GM23338 (cell line): ENCODE results near the gene SLC35E2B. TPM values are rescaled to one million over a fixed set of nuclear protein-coding genes. Genes with fewer than 3 reads are reported as not detected.

Experiments
- CREB1 ChIP-seq: fragments of 250-450 bp; sonication (Bioruptor Pico); IDR thresholded peaks from 2 replicates; pipeline ENCODE4 v1.5.0; 2020; ENCODE audit warnings: low read depth, mild to moderate bottlenecking, moderate library complexity
- ZNF114 ChIP-seq: fragments of 250-450 bp; sonication (Bioruptor Pico); IDR thresholded peaks from 2 replicates; pipeline ENCODE4 v1.5.0; 2020; ENCODE audit warnings: mild to moderate bottlenecking, moderate library complexity
- ZNF331 ChIP-seq: fragments of 250-450 bp; sonication (Bioruptor Pico); IDR thresholded peaks from 2 replicates; pipeline ENCODE4 v1.5.0; 2020; ENCODE audit warnings: low read depth, mild to moderate bottlenecking, moderate library complexity
- polyA plus RNA-seq: library from polyadenylated mRNA; unstranded; fragments of >200 nt; fragmentation: Nextera tagmentation; extraction: Ambion mirVana; gene quantifications from 2 replicates; pipeline ENCODE4 v1.2.1, GENCODE V29; 2016
- total RNA-seq: library from RNA; depleted of rRNA; stranded (reverse); fragments of >200 nt; shearing (Covaris generic); gene quantifications from 2 replicates; pipeline ENCODE4 v1.2.3, GENCODE V29; 2014
- TF ChIP-seq, protein P1 (sequence below): fragments of 250-450 bp; sonication (Bioruptor Pico); IDR thresholded peaks from 2 replicates; pipeline ENCODE4 v1.5.0; 2020; ENCODE audit warnings: mild to moderate bottlenecking, moderate library complexity
- TF ChIP-seq, protein P2 (sequence below): IDR thresholded peaks from one replicate; pipeline ENCODE4 v1.6.1; 2018; ENCODE audit warnings: antibody characterized with exemption; ENCODE audit not compliant: unreplicated experiment
- TF ChIP-seq, protein P3 (sequence below): IDR thresholded peaks from 2 replicates; pipeline ENCODE4 v1.6.1; 2016; ENCODE audit warnings: antibody characterized with exemption

The SLC35E2B gene
- total and polyA plus RNA-seq, 2 experiments from 2014 or later = 16.8 to 63.0 TPM

DNA sequence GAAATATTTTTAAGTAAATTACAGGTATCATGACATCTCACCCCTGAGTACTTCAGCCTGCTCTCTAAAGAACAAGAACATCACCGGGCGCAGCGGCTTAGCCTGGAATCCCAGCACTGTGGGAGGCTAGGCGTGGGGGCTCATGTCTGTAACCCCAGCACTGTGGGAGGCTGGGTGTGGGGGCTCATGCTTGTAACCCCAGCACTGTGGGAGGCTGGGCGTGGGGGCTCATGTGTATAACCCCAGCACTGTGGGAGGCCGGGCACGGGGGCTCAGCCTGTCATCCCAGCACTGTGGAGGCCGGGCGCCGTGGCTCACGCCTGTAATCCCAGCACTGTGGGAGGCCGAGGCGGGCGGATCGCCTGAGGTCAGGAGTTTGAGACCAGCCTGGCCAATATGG lies 26.1 kb downstream of the SLC35E2B start (continued):
- TF ChIP-seq, protein P1, sequence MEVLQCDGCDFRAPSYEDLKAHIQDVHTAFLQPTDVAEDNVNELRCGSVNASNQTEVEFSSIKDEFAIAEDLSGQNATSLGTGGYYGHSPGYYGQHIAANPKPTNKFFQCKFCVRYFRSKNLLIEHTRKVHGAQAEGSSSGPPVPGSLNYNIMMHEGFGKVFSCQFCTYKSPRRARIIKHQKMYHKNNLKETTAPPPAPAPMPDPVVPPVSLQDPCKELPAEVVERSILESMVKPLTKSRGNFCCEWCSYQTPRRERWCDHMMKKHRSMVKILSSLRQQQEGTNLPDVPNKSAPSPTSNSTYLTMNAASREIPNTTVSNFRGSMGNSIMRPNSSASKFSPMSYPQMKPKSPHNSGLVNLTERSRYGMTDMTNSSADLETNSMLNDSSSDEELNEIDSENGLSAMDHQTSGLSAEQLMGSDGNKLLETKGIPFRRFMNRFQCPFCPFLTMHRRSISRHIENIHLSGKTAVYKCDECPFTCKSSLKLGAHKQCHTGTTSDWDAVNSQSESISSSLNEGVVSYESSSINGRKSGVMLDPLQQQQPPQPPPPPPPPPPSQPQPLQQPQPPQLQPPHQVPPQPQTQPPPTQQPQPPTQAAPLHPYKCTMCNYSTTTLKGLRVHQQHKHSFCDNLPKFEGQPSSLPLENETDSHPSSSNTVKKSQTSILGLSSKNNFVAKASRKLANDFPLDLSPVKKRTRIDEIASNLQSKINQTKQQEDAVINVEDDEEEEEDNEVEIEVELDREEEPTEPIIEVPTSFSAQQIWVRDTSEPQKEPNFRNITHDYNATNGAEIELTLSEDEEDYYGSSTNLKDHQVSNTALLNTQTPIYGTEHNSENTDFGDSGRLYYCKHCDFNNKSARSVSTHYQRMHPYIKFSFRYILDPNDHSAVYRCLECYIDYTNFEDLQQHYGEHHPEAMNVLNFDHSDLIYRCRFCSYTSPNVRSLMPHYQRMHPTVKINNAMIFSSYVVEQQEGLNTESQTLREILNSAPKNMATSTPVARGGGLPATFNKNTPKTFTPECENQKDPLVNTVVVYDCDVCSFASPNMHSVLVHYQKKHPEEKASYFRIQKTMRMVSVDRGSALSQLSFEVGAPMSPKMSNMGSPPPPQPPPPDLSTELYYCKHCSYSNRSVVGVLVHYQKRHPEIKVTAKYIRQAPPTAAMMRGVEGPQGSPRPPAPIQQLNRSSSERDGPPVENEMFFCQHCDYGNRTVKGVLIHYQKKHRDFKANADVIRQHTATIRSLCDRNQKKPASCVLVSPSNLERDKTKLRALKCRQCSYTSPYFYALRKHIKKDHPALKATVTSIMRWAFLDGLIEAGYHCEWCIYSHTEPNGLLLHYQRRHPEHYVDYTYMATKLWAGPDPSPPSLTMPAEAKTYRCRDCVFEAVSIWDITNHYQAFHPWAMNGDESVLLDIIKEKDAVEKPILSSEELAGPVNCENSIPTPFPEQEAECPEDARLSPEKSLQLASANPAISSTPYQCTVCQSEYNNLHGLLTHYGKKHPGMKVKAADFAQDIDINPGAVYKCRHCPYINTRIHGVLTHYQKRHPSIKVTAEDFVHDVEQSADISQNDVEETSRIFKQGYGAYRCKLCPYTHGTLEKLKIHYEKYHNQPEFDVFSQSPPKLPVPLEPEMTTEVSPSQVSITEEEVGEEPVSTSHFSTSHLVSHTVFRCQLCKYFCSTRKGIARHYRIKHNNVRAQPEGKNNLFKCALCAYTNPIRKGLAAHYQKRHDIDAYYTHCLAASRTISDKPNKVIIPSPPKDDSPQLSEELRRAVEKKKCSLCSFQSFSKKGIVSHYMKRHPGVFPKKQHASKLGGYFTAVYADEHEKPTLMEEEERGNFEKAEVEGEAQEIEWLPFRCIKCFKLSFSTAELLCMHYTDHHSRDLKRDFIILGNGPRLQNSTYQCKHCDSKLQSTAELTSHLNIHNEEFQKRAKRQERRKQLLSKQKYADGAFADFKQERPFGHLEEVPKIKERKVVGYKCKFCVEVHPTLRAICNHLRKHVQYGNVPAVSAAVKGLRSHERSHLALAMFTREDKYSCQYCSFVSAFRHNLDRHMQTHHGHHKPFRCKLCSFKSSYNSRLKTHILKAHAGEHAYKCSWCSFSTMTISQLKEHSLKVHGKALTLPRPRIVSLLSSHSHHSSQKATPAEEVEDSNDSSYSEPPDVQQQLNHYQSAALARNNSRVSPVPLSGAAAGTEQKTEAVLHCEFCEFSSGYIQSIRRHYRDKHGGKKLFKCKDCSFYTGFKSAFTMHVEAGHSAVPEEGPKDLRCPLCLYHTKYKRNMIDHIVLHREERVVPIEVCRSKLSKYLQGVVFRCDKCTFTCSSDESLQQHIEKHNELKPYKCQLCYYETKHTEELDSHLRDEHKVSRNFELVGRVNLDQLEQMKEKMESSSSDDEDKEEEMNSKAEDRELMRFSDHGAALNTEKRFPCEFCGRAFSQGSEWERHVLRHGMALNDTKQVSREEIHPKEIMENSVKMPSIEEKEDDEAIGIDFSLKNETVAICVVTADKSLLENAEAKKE (CRISPR knock-in tag) = no peak
- TF ChIP-seq, protein P2, sequence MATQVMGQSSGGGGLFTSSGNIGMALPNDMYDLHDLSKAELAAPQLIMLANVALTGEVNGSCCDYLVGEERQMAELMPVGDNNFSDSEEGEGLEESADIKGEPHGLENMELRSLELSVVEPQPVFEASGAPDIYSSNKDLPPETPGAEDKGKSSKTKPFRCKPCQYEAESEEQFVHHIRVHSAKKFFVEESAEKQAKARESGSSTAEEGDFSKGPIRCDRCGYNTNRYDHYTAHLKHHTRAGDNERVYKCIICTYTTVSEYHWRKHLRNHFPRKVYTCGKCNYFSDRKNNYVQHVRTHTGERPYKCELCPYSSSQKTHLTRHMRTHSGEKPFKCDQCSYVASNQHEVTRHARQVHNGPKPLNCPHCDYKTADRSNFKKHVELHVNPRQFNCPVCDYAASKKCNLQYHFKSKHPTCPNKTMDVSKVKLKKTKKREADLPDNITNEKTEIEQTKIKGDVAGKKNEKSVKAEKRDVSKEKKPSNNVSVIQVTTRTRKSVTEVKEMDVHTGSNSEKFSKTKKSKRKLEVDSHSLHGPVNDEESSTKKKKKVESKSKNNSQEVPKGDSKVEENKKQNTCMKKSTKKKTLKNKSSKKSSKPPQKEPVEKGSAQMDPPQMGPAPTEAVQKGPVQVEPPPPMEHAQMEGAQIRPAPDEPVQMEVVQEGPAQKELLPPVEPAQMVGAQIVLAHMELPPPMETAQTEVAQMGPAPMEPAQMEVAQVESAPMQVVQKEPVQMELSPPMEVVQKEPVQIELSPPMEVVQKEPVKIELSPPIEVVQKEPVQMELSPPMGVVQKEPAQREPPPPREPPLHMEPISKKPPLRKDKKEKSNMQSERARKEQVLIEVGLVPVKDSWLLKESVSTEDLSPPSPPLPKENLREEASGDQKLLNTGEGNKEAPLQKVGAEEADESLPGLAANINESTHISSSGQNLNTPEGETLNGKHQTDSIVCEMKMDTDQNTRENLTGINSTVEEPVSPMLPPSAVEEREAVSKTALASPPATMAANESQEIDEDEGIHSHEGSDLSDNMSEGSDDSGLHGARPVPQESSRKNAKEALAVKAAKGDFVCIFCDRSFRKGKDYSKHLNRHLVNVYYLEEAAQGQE = no peak
- TF ChIP-seq ZNF114 (no peak), ZNF331 (CRISPR knock-in tag) (no peak), CREB1 (CRISPR knock-in tag) (no peak)
- TF ChIP-seq, protein P3, sequence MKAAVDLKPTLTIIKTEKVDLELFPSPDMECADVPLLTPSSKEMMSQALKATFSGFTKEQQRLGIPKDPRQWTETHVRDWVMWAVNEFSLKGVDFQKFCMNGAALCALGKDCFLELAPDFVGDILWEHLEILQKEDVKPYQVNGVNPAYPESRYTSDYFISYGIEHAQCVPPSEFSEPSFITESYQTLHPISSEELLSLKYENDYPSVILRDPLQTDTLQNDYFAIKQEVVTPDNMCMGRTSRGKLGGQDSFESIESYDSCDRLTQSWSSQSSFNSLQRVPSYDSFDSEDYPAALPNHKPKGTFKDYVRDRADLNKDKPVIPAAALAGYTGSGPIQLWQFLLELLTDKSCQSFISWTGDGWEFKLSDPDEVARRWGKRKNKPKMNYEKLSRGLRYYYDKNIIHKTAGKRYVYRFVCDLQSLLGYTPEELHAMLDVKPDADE = no peak
